HCT116 (cell line): ENCODE results near the gene SIPA1L3. TPM values are rescaled to one million over a fixed set of nuclear protein-coding genes. Genes with fewer than 3 reads are reported as not detected.

ENCODE experiments used
- ATAC-seq: fragments of 200-7000 bp; cut with Tn5 transposase; 2 replicates; pipeline ENCODE4 v1.9.1; 2020; ENCODE audit warnings: mild to moderate bottlenecking, moderate library complexity
- BruUV-seq: library from RNA; stranded (reverse); fragments of 400-500 nt; replicated peaks from 2 replicates; lab custom pipeline; 2021; lab: Mats Ljungman, UMichigan
- CTCF ChIA-PET: fragments of 300-600 bp; sonication (Branson Sonifier 250); formaldehyde crosslinking; loops from one replicate; lab custom pipeline; 2021; ENCODE audit warnings: antibody characterized with exemption; lab: Charles Lee
- POLR2A ChIA-PET: fragments of 300-600, 350-600 bp; sonication (Branson Sonifier 250); formaldehyde crosslinking; loops from one replicate; lab custom pipeline; 2021; ENCODE audit warnings: antibody characterized with exemption; lab: Charles Lee
- RAD21 ChIA-PET, 2 experiments: fragments of 300-600 bp; sonication (Branson Sonifier 250); formaldehyde crosslinking; loops; one replicate each; lab custom pipeline; 2023; ENCODE audit warnings: low total read pairs in 2 of 2; ENCODE audit not compliant: uncharacterized antibody in 2 of 2, unreplicated experiment in 2 of 2, low non-redundant PET in 1 of 2; lab: Charles Lee
- DNase-seq: peaks from one replicate; pipeline ENCODE4 v3.0.0-alpha.2; 2010; ENCODE audit warnings: low read depth, low spot score
- H2AFZ ChIP-seq: fragments of 200-600 bp; shearing (Covaris generic), sonication (generic); 2 replicates; pipeline ENCODE4 v1.6.1; 2017; ENCODE audit warnings: low read depth, mixed run types, mixed read lengths, antibody characterized with exemption, low read length; ENCODE audit not compliant: poor library complexity, severe bottlenecking
- H3K27ac ChIP-seq: 2 replicates; pipeline ENCODE4 v1.5.1; 2012; ENCODE audit warnings: low read depth, low read length
- H3K27me3 ChIP-seq: fragments of 200-600 bp; sonication (generic); 2 replicates; pipeline ENCODE4 v1.6.1; 2016; ENCODE audit warnings: mixed run types, low read length, mixed read lengths; ENCODE audit not compliant: insufficient read depth
- H3K36me3 ChIP-seq, 2 experiments: fragments of 200-500 bp in 1 of 2; fragments of 200-600 bp in 1 of 2; sonication (Bioruptor generic) in 1 of 2; sonication (generic) in 1 of 2; 2 replicates each; pipeline versions ENCODE4 v1.5.1 to v1.6.1; 2014 to 2016; ENCODE audit warnings: low read length in 2 of 2, inconsistent platforms in 1 of 2, mixed read lengths in 1 of 2, mixed run types in 1 of 2; ENCODE audit not compliant: insufficient read depth in 2 of 2, control insufficient read depth in 1 of 2
- H3K4me1 ChIP-seq, 2 experiments: fragments of 200-600 bp in 1 of 2; sonication (generic) in 1 of 2; 2 replicates each; pipeline versions ENCODE4 v1.5.1 to v1.6.1; 2012 to 2017; ENCODE audit warnings: low read length in 2 of 2, inconsistent platforms in 1 of 2, mild to moderate bottlenecking in 1 of 2, mixed read lengths in 1 of 2, mixed run types in 1 of 2, moderate library complexity in 1 of 2; ENCODE audit not compliant: insufficient read depth in 2 of 2, control insufficient read depth in 1 of 2
- H3K4me2 ChIP-seq: fragments of 200-600 bp; sonication (generic); 2 replicates; pipeline ENCODE4 v1.6.1; 2017; ENCODE audit warnings: mixed run types, low read length, mixed read lengths
- H3K4me3 ChIP-seq, 2 experiments: fragments of 200-600 bp in 1 of 2; sonication (generic) in 1 of 2; replicated peaks in 1 of 2; 2 replicates each; pipeline ENCODE4 v1.5.1; 2011 to 2016; ENCODE audit warnings: low read length in 2 of 2, control low read depth in 1 of 2, low read depth in 1 of 2, mild to moderate bottlenecking in 1 of 2, mixed read lengths in 1 of 2, mixed run types in 1 of 2
- H3K79me2 ChIP-seq: fragments of 200-600 bp; sonication (generic); 2 replicates; pipeline ENCODE4 v1.6.1; 2017; ENCODE audit warnings: mild to moderate bottlenecking, mixed run types, low read length, moderate library complexity, mixed read lengths; ENCODE audit not compliant: insufficient read depth
- H3K9ac ChIP-seq: fragments of 200-600 bp; sonication (generic); 2 replicates; pipeline ENCODE4 v1.6.1; 2016; ENCODE audit warnings: low read length, mixed read lengths
- H3K9me2 ChIP-seq: fragments of 200-600 bp; sonication (generic), shearing (Covaris generic); 2 replicates; pipeline ENCODE4 v1.6.1; 2017; ENCODE audit warnings: mixed run types, mild to moderate bottlenecking, moderate library complexity; ENCODE audit not compliant: insufficient read depth
- H3K9me3 ChIP-seq, 2 experiments: fragments of 200-500 bp in 1 of 2; fragments of 200-600 bp in 1 of 2; sonication (Bioruptor generic) in 1 of 2; sonication (generic) in 1 of 2; 2 replicates each; pipeline ENCODE4 v1.6.1; 2014 to 2017; ENCODE audit warnings: low read length in 2 of 2, mixed read lengths in 2 of 2, inconsistent platforms in 1 of 2, low read depth in 1 of 2, mild to moderate bottlenecking in 1 of 2, mixed run types in 1 of 2, moderate library complexity in 1 of 2; ENCODE audit not compliant: control insufficient read depth in 1 of 2, insufficient read depth in 1 of 2
- H4K20me1 ChIP-seq: fragments of 200-600 bp; sonication (generic), shearing (Covaris generic); 2 replicates; pipeline ENCODE4 v1.6.1; 2017; ENCODE audit warnings: mixed run types, mild to moderate bottlenecking, moderate library complexity; ENCODE audit not compliant: insufficient read depth
- CEBPB ChIP-seq: IDR thresholded peaks from 2 replicates; pipeline ENCODE4 v1.6.1; 2012; ENCODE audit warnings: low read depth
- ELF1 ChIP-seq: IDR thresholded peaks from 2 replicates; pipeline ENCODE4 v1.6.1; 2012; ENCODE audit warnings: low read depth, borderline replicate concordance
- EZH2 ChIP-seq: fragments of 200-600 bp; sonication (generic); IDR thresholded peaks from 2 replicates; pipeline ENCODE4 v1.6.1; 2017; ENCODE audit warnings: antibody characterized with exemption, mixed run types
- EZH2phosphoT487 ChIP-seq: fragments of 200-600 bp; IDR thresholded peaks from 2 replicates; pipeline ENCODE4 v1.6.1; 2018; ENCODE audit warnings: antibody characterized with exemption, borderline replicate concordance
- JUND ChIP-seq: IDR thresholded peaks from 2 replicates; pipeline ENCODE4 v1.6.1; 2012
- SIN3A ChIP-seq: IDR thresholded peaks from 2 replicates; pipeline ENCODE4 v1.6.1; 2012; ENCODE audit warnings: low read depth
- SP1 ChIP-seq: IDR thresholded peaks from 2 replicates; pipeline ENCODE4 v1.6.1; 2012; ENCODE audit warnings: low read depth
- SRF ChIP-seq: IDR thresholded peaks from 2 replicates; pipeline ENCODE4 v1.6.1; 2012; ENCODE audit warnings: low read depth
- TCF7L2 ChIP-seq: IDR thresholded peaks from 2 replicates; pipeline ENCODE4 v1.7.0; 2011; ENCODE audit warnings: borderline replicate concordance, inconsistent platforms; ENCODE audit not compliant: insufficient read depth, insufficient read length; ENCODE audit errors: extremely low read depth
- YY1 ChIP-seq: IDR thresholded peaks from 2 replicates; pipeline ENCODE4 v1.6.1; 2011; ENCODE audit warnings: low read length, low read depth, moderate library complexity, mild to moderate bottlenecking; ENCODE audit not compliant: insufficient replicate concordance; ENCODE audit errors: extremely low read depth
- intact Hi-C: fragments of 100-400 bp; cut with micrococcal nuclease; formaldehyde crosslinking; loops from 2 replicates; pipeline ENCODE4 v1.10.0; 2022
- total RNA-seq: library from RNA; stranded (reverse); gene quantifications from one replicate; pipeline ENCODE4 v1.2.1, GENCODE V29; 2021; ENCODE audit not compliant: unreplicated experiment
- TF ChIP-seq, protein P1 (sequence below), 3 experiments: fragments of 200-600 bp in 1 of 3; sonication (generic) in 1 of 3; IDR thresholded peaks in 2 of 3; conservative IDR thresholded peaks in 1 of 3; 2 replicates each; pipeline ENCODE4 v1.5.1; 2012 to 2017; ENCODE audit warnings: low read depth in 2 of 3, low read length in 2 of 3, antibody characterized with exemption in 1 of 3, borderline replicate concordance in 1 of 3, control low read depth in 1 of 3, mild to moderate bottlenecking in 1 of 3, mixed read lengths in 1 of 3, mixed run types in 1 of 3, moderate library complexity in 1 of 3; ENCODE audit not compliant: insufficient read depth in 1 of 3
- TF ChIP-seq, protein P2 (sequence below): IDR thresholded peaks from 2 replicates; pipeline ENCODE4 v1.6.1; 2012
- TF ChIP-seq, protein P3 (sequence below): IDR thresholded peaks from 2 replicates; pipeline ENCODE4 v1.6.1; 2012; ENCODE audit warnings: low read depth
- TF ChIP-seq, protein P4 (sequence below): IDR thresholded peaks from 2 replicates; pipeline ENCODE4 v1.6.1; 2011; ENCODE audit warnings: mild to moderate bottlenecking, low read length, moderate library complexity; ENCODE audit not compliant: insufficient replicate concordance; ENCODE audit errors: extremely low read depth
- TF ChIP-seq, protein P5 (sequence below): IDR thresholded peaks from 2 replicates; pipeline ENCODE4 v1.6.1; 2012

The SIPA1L3 gene
- total RNA-seq, 1 experiment from 2014 or later: 41.8 TPM

DNA sequence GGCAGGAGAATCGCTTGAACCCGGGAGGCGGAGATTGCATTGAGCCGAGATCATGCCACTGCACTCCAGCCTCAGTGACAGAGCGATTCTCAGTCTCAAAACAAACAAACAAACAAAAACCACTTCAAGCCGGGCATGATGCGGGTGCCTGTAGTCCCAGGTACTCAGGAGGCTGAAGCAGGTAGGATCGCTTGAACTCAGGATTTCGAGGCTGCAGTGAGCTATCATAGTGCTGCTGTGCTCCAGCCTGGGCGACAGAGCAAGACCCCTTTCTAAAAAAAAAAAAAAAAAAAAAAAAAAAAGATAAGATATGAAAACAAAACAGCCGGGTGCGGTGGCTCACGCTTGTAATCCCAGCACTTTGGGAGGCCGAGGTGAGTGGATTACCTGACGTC is 336.3 kb downstream of the SIPA1L3 start:
- Histone ChIP-seq H4K20me1 (no peaks in the 10 kb centered on the region), H3K27ac (0 out of 2 replicates have a peak overlapping the region, but pooled peaks have one; percentile 19), H3K36me3 (no peaks in the 10 kb centered on the region), H3K9me3 (no peaks in the 10 kb centered on the region), H3K9ac (peak overlapping the region; percentile 64), H3K4me2 (peak overlapping the region; percentile 84), H2AFZ (peak overlapping the region; percentile 42), H3K4me1 (peaks cover 15 to 33% of the 10 kb centered on the region in 2 experiments), H3K9me2 (no peaks in the 10 kb centered on the region), H3K27me3 (no peaks in the 10 kb centered on the region), H3K4me3 (peak overlapping the region; percentile 40 to 54), H3K79me2 (no peaks in the 10 kb centered on the region)
- TF ChIP-seq SIN3A (no peak), SP1 (no peak), SRF (no peak), CEBPB (no peak), EZH2 (no peak), ELF1 (no peak), YY1 (no peak), JUND (no peak), EZH2phosphoT487 (no peak), TCF7L2 (no peak)
- TF ChIP-seq, protein P1, sequence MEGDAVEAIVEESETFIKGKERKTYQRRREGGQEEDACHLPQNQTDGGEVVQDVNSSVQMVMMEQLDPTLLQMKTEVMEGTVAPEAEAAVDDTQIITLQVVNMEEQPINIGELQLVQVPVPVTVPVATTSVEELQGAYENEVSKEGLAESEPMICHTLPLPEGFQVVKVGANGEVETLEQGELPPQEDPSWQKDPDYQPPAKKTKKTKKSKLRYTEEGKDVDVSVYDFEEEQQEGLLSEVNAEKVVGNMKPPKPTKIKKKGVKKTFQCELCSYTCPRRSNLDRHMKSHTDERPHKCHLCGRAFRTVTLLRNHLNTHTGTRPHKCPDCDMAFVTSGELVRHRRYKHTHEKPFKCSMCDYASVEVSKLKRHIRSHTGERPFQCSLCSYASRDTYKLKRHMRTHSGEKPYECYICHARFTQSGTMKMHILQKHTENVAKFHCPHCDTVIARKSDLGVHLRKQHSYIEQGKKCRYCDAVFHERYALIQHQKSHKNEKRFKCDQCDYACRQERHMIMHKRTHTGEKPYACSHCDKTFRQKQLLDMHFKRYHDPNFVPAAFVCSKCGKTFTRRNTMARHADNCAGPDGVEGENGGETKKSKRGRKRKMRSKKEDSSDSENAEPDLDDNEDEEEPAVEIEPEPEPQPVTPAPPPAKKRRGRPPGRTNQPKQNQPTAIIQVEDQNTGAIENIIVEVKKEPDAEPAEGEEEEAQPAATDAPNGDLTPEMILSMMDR (IDR thresholded peaks at IDR 0.05 in 2 of 3, conservative IDR thresholded peaks at IDR 0.05 in 1 of 3; ENCODE audit: borderline replicate concordance in 1 of 3, insufficient read depth in 1 of 3, low read depth in 2 of 3, low read length in 2 of 3): no peak
- TF ChIP-seq, protein P2, sequence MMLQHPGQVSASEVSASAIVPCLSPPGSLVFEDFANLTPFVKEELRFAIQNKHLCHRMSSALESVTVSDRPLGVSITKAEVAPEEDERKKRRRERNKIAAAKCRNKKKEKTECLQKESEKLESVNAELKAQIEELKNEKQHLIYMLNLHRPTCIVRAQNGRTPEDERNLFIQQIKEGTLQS: no peak
- TF ChIP-seq, protein P3, sequence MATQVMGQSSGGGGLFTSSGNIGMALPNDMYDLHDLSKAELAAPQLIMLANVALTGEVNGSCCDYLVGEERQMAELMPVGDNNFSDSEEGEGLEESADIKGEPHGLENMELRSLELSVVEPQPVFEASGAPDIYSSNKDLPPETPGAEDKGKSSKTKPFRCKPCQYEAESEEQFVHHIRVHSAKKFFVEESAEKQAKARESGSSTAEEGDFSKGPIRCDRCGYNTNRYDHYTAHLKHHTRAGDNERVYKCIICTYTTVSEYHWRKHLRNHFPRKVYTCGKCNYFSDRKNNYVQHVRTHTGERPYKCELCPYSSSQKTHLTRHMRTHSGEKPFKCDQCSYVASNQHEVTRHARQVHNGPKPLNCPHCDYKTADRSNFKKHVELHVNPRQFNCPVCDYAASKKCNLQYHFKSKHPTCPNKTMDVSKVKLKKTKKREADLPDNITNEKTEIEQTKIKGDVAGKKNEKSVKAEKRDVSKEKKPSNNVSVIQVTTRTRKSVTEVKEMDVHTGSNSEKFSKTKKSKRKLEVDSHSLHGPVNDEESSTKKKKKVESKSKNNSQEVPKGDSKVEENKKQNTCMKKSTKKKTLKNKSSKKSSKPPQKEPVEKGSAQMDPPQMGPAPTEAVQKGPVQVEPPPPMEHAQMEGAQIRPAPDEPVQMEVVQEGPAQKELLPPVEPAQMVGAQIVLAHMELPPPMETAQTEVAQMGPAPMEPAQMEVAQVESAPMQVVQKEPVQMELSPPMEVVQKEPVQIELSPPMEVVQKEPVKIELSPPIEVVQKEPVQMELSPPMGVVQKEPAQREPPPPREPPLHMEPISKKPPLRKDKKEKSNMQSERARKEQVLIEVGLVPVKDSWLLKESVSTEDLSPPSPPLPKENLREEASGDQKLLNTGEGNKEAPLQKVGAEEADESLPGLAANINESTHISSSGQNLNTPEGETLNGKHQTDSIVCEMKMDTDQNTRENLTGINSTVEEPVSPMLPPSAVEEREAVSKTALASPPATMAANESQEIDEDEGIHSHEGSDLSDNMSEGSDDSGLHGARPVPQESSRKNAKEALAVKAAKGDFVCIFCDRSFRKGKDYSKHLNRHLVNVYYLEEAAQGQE: no peak
- TF ChIP-seq, protein P4, sequence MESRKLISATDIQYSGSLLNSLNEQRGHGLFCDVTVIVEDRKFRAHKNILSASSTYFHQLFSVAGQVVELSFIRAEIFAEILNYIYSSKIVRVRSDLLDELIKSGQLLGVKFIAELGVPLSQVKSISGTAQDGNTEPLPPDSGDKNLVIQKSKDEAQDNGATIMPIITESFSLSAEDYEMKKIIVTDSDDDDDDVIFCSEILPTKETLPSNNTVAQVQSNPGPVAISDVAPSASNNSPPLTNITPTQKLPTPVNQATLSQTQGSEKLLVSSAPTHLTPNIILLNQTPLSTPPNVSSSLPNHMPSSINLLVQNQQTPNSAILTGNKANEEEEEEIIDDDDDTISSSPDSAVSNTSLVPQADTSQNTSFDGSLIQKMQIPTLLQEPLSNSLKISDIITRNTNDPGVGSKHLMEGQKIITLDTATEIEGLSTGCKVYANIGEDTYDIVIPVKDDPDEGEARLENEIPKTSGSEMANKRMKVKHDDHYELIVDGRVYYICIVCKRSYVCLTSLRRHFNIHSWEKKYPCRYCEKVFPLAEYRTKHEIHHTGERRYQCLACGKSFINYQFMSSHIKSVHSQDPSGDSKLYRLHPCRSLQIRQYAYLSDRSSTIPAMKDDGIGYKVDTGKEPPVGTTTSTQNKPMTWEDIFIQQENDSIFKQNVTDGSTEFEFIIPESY: no peak
- TF ChIP-seq, protein P5, sequence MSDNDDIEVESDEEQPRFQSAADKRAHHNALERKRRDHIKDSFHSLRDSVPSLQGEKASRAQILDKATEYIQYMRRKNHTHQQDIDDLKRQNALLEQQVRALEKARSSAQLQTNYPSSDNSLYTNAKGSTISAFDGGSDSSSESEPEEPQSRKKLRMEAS: no peak
- ChIA-PET CTCF (interaction anchor here (0.7 to 4.8 kb wide), 14 partner anchors 8 to 361 kb away, joined by 3 to 40 read pairs (median 3); partner anchors contain the start of genes CATSPERG, KCNK6, PSMD8 and SPINT2), RAD21 (interaction anchor here (0.7 to 1.9 kb wide), 8 partner anchors 9 to 341 kb away, joined by 3 to 8 read pairs (median 4); partner anchors contain the start of genes C19orf33 (in 1 of the 2), CATSPERG (in 1 of the 2) and GGN (in 1 of the 2)), POLR2A (interaction anchor here (1.3 to 1.5 kb wide), 3 partner anchors 61 to 131 kb away, joined by 6 to 10 read pairs (median 6); partner anchors contain the start of genes C19orf33 and PSMD8)
- intact Hi-C loops: loop anchor here (1.0 kb wide), 1 partner anchor 92 kb away; the partner anchor contains the start of gene CATSPERG
- no peak for ATAC-seq
- BruUV-seq: no TSS peak
- DNase-seq: no peak
